Epithelial cell of proximal tubule (primary cell): Measurements from ENCODE around the gene RNU5B-1. TPM values are rescaled to one million over a fixed set of nuclear protein-coding genes. Genes with fewer than 3 reads are reported as not detected.

ENCODE experiments used
- DNase-seq: peaks from one replicate; pipeline ENCODE4 v3.0.0-alpha.2; 2011; ENCODE audit warnings: low read depth
- H3K4me3 ChIP-seq: 2 replicates; pipeline ENCODE4 v1.5.1; 2011; ENCODE audit warnings: low read depth, mild to moderate bottlenecking, low read length
- CTCF ChIP-seq: conservative IDR thresholded peaks from 2 replicates; pipeline ENCODE4 v1.5.1; 2012; ENCODE audit warnings: low read depth, mild to moderate bottlenecking, low read length
- total RNA-seq: library from RNA; depleted of rRNA; stranded (reverse); fragments of >200 nt; gene quantifications from 2 replicates; pipeline ENCODE4 v1.2.3, GENCODE V29; 2015

Gene RNU5B-1
- total RNA-seq, 1 donor from 2014 or later = not detected

- no peak overlapping the region for H3K4me3 ChIP-seq
- TF ChIP-seq CTCF = no peak
- DNase-seq = no peak
These were observed 15.1 kb upstream of the RNU5B-1 start for GRCh38 chr15:65289261-65289854.

- no peak for TF ChIP-seq CTCF
- H3K4me3 ChIP-seq = no peak overlapping the region
- no peak for DNase-seq
These were observed 14.2 kb upstream of the RNU5B-1 start for GRCh38 chr15:65290228-65290627.

GRCh38 chr15:65292938-65293518, 11.4 kb upstream of the RNU5B-1 start:
- no peak overlapping the region for H3K4me3 ChIP-seq
- no peak for DNase-seq
- TF ChIP-seq CTCF = no peak

GRCh38 chr15:65298731-65299130, 5.7 kb upstream of the RNU5B-1 start:
- DNase-seq = no peak
- TF ChIP-seq CTCF = no peak
- H3K4me3 ChIP-seq = no peak overlapping the region

- no peak for TF ChIP-seq CTCF
- no peak for DNase-seq
- no peak overlapping the region for H3K4me3 ChIP-seq
These were observed 3.5 kb upstream of the RNU5B-1 start for GRCh38 chr15:65300924-65301441.

- no peak for TF ChIP-seq CTCF
- no peak overlapping the region for H3K4me3 ChIP-seq
- DNase-seq = no peak
These were observed 2.4 kb upstream of the RNU5B-1 start for GRCh38 chr15:65302061-65302460.
